Kidney epithelial cell (primary cell): ENCODE data around the gene VPS13D. TPM values are rescaled to one million over a fixed set of nuclear protein-coding genes. Genes with fewer than 3 reads are reported as not detected.

ENCODE experiments used
- DNase-seq: peaks from one replicate; pipeline ENCODE4 v3.0.0-alpha.2; 2010; ENCODE audit warnings: low read depth
- H3K27me3 ChIP-seq: 2 replicates; pipeline ENCODE4 v1.6.0; 2011; ENCODE audit warnings: low read length; ENCODE audit not compliant: control insufficient read depth, insufficient read depth
- H3K36me3 ChIP-seq: 2 replicates; pipeline ENCODE4 v1.5.1; 2011; ENCODE audit warnings: low read length; ENCODE audit not compliant: control insufficient read depth, insufficient read depth
- H3K4me3 ChIP-seq: 2 replicates; pipeline ENCODE4 v1.5.1; 2011; ENCODE audit warnings: low read depth, mild to moderate bottlenecking, control low read depth, low read length
- CTCF ChIP-seq: IDR thresholded peaks from 2 replicates; pipeline ENCODE4 v1.5.1; 2011; ENCODE audit warnings: mild to moderate bottlenecking, moderate library complexity, low read length, control low read depth, inconsistent platforms; ENCODE audit not compliant: insufficient read depth, poor library complexity, severe bottlenecking
- total RNA-seq: library from RNA; depleted of rRNA; stranded (reverse); fragments of >200 nt; gene quantifications from 2 replicates; pipeline ENCODE4 v1.2.3, GENCODE V29; 2015

VPS13D gene
- total RNA-seq, 1 donor from 2014 or later, result 22.2 TPM

DNA sequence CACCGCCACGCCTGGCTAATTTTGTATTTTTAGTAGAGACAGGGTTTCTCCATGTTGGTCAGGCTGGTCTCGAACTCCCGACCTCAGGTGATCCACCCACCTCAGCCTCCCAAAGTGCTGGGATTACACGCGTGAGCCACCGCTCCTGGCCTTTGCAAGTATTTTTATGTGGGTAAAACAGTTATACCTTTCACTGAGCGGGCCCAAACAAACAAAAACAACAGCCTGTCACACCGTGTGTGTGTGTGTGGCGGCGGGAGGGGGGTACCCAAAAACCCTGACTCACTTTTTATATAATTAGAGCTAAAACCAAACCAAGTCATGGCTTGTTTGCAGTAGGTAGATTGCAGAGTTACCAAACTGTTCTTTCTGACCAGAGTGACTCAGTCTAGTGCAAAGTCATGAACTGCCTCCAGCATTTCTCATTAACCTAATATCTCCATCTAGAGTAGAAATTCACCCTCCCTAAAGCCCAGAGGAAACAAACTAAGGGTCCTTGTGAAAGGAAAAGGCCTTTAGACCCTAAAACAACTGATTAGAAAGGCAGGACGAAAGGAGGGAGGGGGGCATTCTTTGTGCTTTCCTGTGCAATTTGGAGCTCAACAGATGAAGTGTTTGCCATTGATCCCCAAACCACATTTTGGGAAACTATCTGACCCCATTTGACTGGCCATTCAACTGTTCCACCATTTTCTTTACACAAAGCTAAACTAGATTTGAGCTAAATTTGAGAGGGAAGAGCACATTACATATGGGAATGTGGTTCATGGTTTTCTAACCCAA is 207.2 kb downstream of the VPS13D start:
- DNase-seq, result peak; percentile 62
- Histone ChIP-seq H3K27me3 (no peaks in the 10 kb centered on the region), H3K36me3 (no peaks in the 10 kb centered on the region), H3K4me3 (no peak overlapping the region)
- TF ChIP-seq CTCF, result no peak

- Histone ChIP-seq H3K27me3 (no peaks in the 10 kb centered on the region), H3K4me3 (no peak overlapping the region), H3K36me3 (no peaks in the 10 kb centered on the region)
- no peak for DNase-seq
- no peak for TF ChIP-seq CTCF
Measured at GRCh38 chr1:12437629-12438028, 207.8 kb downstream of the VPS13D start.

GRCh38 chr1:12438349-12438924 is 208.6 kb downstream of the VPS13D start:
- Histone ChIP-seq H3K27me3 (no peaks in the 10 kb centered on the region), H3K36me3 (no peaks in the 10 kb centered on the region), H3K4me3 (no peak overlapping the region)
- DNase-seq, result no peak
- TF ChIP-seq CTCF, result no peak

DNA sequence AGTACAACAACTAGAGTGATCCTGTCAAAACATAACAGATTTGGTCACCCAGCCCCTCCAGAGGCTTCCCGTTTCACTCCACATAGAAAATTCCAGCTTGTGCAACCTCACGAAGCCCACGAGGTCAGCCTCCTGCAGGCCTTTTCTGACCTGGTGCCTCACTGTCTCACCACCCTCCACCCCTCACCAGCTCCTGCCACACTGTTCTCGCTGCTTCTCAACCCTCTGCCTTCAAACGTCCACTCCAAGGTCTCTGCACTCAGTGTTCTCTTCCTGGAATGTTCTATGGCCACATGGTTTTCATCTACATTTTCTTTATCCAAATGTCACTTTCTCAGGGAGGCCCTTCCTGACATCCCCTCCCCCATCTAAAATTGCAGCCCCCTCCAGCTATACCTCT is 209.2 kb downstream of the VPS13D start:
- H3K27me3 ChIP-seq, result no peaks in the 10 kb centered on the region

DNA sequence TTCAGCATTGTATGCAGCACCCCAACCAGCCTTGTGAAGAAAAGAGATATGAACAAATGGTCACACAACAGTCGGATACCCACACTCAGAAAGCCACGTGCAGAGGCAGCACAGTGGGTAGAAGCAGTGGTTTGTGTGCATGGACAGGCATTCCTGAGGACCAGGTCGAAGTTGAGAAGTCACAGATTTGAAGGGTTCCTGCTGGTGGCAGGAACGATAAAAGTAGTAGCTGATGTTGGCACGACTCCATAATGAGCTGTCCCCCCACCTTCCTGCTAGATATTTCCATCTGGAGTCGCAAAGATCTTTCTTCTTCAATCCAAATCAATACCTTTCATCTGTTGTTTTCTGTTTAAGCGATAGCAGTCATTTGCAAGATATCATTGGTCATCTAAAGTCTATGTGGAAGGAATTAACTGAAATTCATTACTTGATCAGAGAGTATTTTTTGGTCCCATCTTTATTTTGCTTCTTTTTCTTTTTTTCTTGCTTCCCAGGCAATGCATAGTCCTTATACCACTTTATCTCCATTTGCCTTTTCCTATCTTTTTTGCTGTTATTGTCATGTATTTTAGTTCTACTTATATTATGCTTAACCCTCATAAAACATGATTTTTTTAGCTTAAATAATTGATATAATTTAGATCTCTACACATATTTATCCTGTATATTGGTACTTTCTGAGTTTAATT is 211.7 kb downstream of the VPS13D start:
- no peak for TF ChIP-seq CTCF
- Histone ChIP-seq H3K36me3 (no peaks in the 10 kb centered on the region), H3K4me3 (no peak overlapping the region), H3K27me3 (no peaks in the 10 kb centered on the region)
- no peak for DNase-seq

More for the DNA sequence above, 209.2 kb downstream of the VPS13D start:
- Histone ChIP-seq H3K36me3 (no peaks in the 10 kb centered on the region), H3K4me3 (no peak overlapping the region)
- TF ChIP-seq CTCF, result no peak
- no peak for DNase-seq
